HepG2 (cell line): ENCODE data around the gene MEF2A. TPM values are rescaled to one million over a fixed set of nuclear protein-coding genes. Genes with fewer than 3 reads are reported as not detected.

Source experiments
- ATAC-seq: fragments of 200-7000 bp; cut with Tn5 transposase; 3 replicates; pipeline ENCODE4 v1.9.1; 2020; ENCODE audit warnings: mild to moderate bottlenecking, moderate library complexity
- BruUV-seq: library from RNA; stranded (reverse); fragments of 400-500 nt; replicated peaks from 2 replicates; lab custom pipeline; 2021; lab: Mats Ljungman, UMichigan
- CTCF ChIA-PET: fragments of 300-600 bp; formaldehyde crosslinking; extraction: SDS; loops from one replicate; lab custom pipeline; 2021; ENCODE audit warnings: low total read pairs, inconsistent platforms, low intra/inter-chr PET ratio; lab: Yijun Ruan, JAX
- POLR2A ChIA-PET: fragments of 350-600 bp; sonication (Branson Sonifier 250); formaldehyde crosslinking; loops from one replicate; lab custom pipeline; 2020; ENCODE audit warnings: antibody characterized with exemption, inconsistent platforms; lab: Yijun Ruan, JAX
- DNase-seq: peaks from one replicate; pipeline ENCODE4 v3.0.0-alpha.2; 2015; ENCODE audit warnings: low spot score
- FAIRE-seq: peaks from 3 replicates; lab custom pipeline; 2011; peaks lifted over from hg19 to GRCh38; lab: Jason Lieb, UNC
- H2AFZ ChIP-seq: one replicate; pipeline ENCODE4 v1.6.1; 2011; ENCODE audit warnings: low read length, inconsistent platforms
- H3K27ac ChIP-seq: fragments of 300-600 bp; 3 replicates; pipeline ENCODE4 v1.8.0; 2011; ENCODE audit warnings: mixed run types, mild to moderate bottlenecking, mixed read lengths, low read length, inconsistent platforms; ENCODE audit not compliant: insufficient read depth; ENCODE audit errors: extremely low read length
- H3K27me3 ChIP-seq, 2 experiments: fragments of 200-600 bp in 1 of 2; 2 replicates in 1 of 2; 3 replicates in 1 of 2; pipeline versions ENCODE4 v1.6.0 to v1.8.0; 2011; ENCODE audit warnings: low read length in 2 of 2, mild to moderate bottlenecking in 2 of 2, moderate library complexity in 2 of 2, inconsistent platforms in 1 of 2; ENCODE audit not compliant: insufficient read depth in 2 of 2, control insufficient read depth in 1 of 2
- H3K36me3 ChIP-seq, 2 experiments: fragments of 200-600 bp in 1 of 2; replicated peaks in 1 of 2; 2 replicates in 1 of 2; 3 replicates in 1 of 2; pipeline versions ENCODE4 v1.5.1 to v1.8.0; 2011; ENCODE audit warnings: low read length in 2 of 2, inconsistent platforms in 1 of 2; ENCODE audit not compliant: insufficient read depth in 2 of 2, control insufficient read depth in 1 of 2
- H3K4me1 ChIP-seq: 2 replicates; pipeline ENCODE4 v1.5.1; 2012; ENCODE audit warnings: low read length, inconsistent platforms; ENCODE audit not compliant: insufficient read depth
- H3K4me2 ChIP-seq: 2 replicates; pipeline ENCODE4 v1.6.0; 2011; ENCODE audit warnings: low read depth, low read length, inconsistent platforms
- H3K4me3 ChIP-seq, 3 experiments: fragments of 200-600 bp in 1 of 3; sonication (generic), shearing (Covaris generic) in 1 of 3; replicated peaks in 1 of 3; 2 replicates each; pipeline ENCODE4 v1.5.1; 2011 to 2016; ENCODE audit warnings: low read length in 3 of 3, inconsistent platforms in 2 of 3, low read depth in 2 of 3, mild to moderate bottlenecking in 2 of 3, control low read depth in 1 of 3, mixed read lengths in 1 of 3; ENCODE audit not compliant: insufficient read depth in 1 of 3
- H3K79me2 ChIP-seq: one replicate; pipeline ENCODE4 v1.6.1; 2011; ENCODE audit warnings: low read length, inconsistent platforms; ENCODE audit not compliant: insufficient read depth
- H3K9ac ChIP-seq: 2 replicates; pipeline ENCODE4 v1.6.0; 2011; ENCODE audit warnings: mild to moderate bottlenecking, low read depth, low read length, inconsistent platforms; ENCODE audit not compliant: insufficient read depth
- H3K9me3 ChIP-seq: 2 replicates; pipeline ENCODE4 v1.5.1; 2012; ENCODE audit warnings: mild to moderate bottlenecking, low read length
- H4K20me1 ChIP-seq: 2 replicates; pipeline ENCODE4 v1.6.0; 2011; ENCODE audit warnings: inconsistent platforms, mild to moderate bottlenecking, low read length, moderate library complexity; ENCODE audit not compliant: insufficient read depth
- MAFF ChIP-seq: IDR thresholded peaks from 2 replicates; pipeline ENCODE4 v1.6.1; 2011; ENCODE audit warnings: low read depth, low read length, improper control_type of control experiment
- MAFK ChIP-seq, 2 experiments: IDR thresholded peaks in 1 of 2; conservative IDR thresholded peaks in 1 of 2; 2 replicates each; pipeline ENCODE4 v1.6.1; 2011; ENCODE audit warnings: improper control_type of control experiment in 2 of 2, low read length in 2 of 2
- SCMH1 ChIP-seq: sonication (generic); formaldehyde crosslinking; IDR thresholded peaks from 2 replicates; pipeline ENCODE4 v1.9.0; 2021; ENCODE audit warnings: missing genetic modification reagents, mild to moderate bottlenecking, borderline replicate concordance
- THAP7 ChIP-seq: sonication (generic); formaldehyde crosslinking; IDR thresholded peaks from 2 replicates; pipeline ENCODE4 v1.8.1; 2023; ENCODE audit warnings: mild to moderate bottlenecking, missing genetic modification reagents
- ZFP37 ChIP-seq: sonication (generic); formaldehyde crosslinking; IDR thresholded peaks from 2 replicates; pipeline ENCODE4 v1.4.0; 2020; ENCODE audit warnings: missing genetic modification reagents, borderline replicate concordance
- ZNF629 ChIP-seq: sonication (generic); formaldehyde crosslinking; conservative IDR thresholded peaks from 2 replicates; pipeline ENCODE4 v1.5.0; 2020; ENCODE audit warnings: missing genetic modification reagents
- ZNF652 ChIP-seq: IDR thresholded peaks from 2 replicates; pipeline ENCODE4 v1.6.1; 2016; ENCODE audit warnings: low read depth, borderline replicate concordance
- ZNF660 ChIP-seq: sonication (generic); formaldehyde crosslinking; IDR thresholded peaks from 2 replicates; pipeline ENCODE4 v1.5.1; 2020; ENCODE audit warnings: mild to moderate bottlenecking, low read depth, missing genetic modification reagents, borderline replicate concordance
- ZZZ3 ChIP-seq: sonication (generic); formaldehyde crosslinking; IDR thresholded peaks from 2 replicates; pipeline ENCODE4 v1.4.0; 2020; ENCODE audit warnings: missing genetic modification reagents, mild to moderate bottlenecking, borderline replicate concordance
- WGBS: methylation state at CpG from one replicate; pipeline ENCODE4 v1.1.6; 2017; ENCODE audit warnings: low lambda C conversion rate; 5-methylcytosine and 5-hydroxymethylcytosine counted together
- in situ Hi-C: cut with HindIII; loops from 2 replicates; pipeline ENCODE4 v1.10.0; 2017; ENCODE audit warnings: low pct_unique_long_range_greater_than_20kb; ENCODE audit not compliant: extremely low pct_ligation_motif_present
- intact Hi-C: fragments of 100-400 bp; cut with micrococcal nuclease; formaldehyde crosslinking; loops from one replicate; pipeline ENCODE4 v1.10.0; 2022; ENCODE audit not compliant: unreplicated experiment
- polyA plus RNA-seq, 8 experiments: library from polyadenylated mRNA; depleted of rRNA in 3 of 8; stranded (reverse) in 7 of 8; unstranded in 1 of 8; fragments of >200 nt; fragmentation: Illumina TruSeq in 4 of 8; extraction: Trizol in 4 of 8; gene quantifications; 2 replicates each; pipeline versions ENCODE4 v1.2.1 to v1.2.3, GENCODE V29; 2011 to 2016; ENCODE audit warnings: low read depth in 4 of 8, missing spikeins in 1 of 8, mixed read lengths in 1 of 8; ENCODE audit not compliant: insufficient read depth in 1 of 8
- total RNA-seq, 5 experiments: library from RNA; depleted of rRNA; stranded (reverse); fragments of >200 nt; fragmentation: Illumina TruSeq; extraction: Trizol; gene quantifications; 2 replicates each; pipeline ENCODE4 v1.2.3, GENCODE V29; 2016; ENCODE audit warnings: low read depth in 1 of 5

Gene MEF2A
- total and polyA plus RNA-seq, 2 of the 13 experiments (the other 11 are each of a cell fraction or from before 2014, with no cell fraction given): 15.2 to 24.4 TPM

- H3K36me3 ChIP-seq: no peaks in the 10 kb centered on the region
- POLR2A ChIA-PET: no interaction called here
- no peak for FAIRE-seq
- H3K4me3 ChIP-seq: no peak overlapping the region
- H3K9ac ChIP-seq: no peak overlapping the region
- no peak overlapping the region for H3K4me2 ChIP-seq
- peak; percentile 21; the same call in 1 of the 2 replicates for TF ChIP-seq MAFF
- TF ChIP-seq MAFK (conservative IDR thresholded peaks at IDR 0.05 in 1 of 2, IDR thresholded peaks at IDR 0.05 in 1 of 2; ENCODE audit: low read length in 2 of 2): peak; percentile 30 to 56; a peak in 3 of 4 replicates
- no peak for TF ChIP-seq ZNF629 (CRISPR knock-in tag)
- in situ Hi-C loops: no loop called here
- H3K4me1 ChIP-seq: peaks cover 58% of the 10 kb centered on the region
- H3K9me3 ChIP-seq: no peaks in the 10 kb centered on the region
- no peak overlapping the region for H2AFZ ChIP-seq
- intact Hi-C loops: no loop called here
- CTCF ChIA-PET: no interaction called here
- peaks cover 69% of the 10 kb centered on the region for H3K79me2 ChIP-seq
- 95% methylated on average over 2 of the region's 2 CpGs for WGBS
- peaks cover 10% of the 10 kb centered on the region; the same call in 1 of the 2 replicates for H4K20me1 ChIP-seq
- no peaks in the 10 kb centered on the region for H3K27me3 ChIP-seq
- BruUV-seq: no TSS peak
- no peak for ATAC-seq
- DNase-seq: no peak
- no peak overlapping the region for H3K27ac ChIP-seq
Measured at GRCh38 chr15:99616129-99616528, 50.3 kb downstream of the MEF2A start.

GRCh38 chr15:99616773-99617342 lies 51.1 kb downstream of the MEF2A start:
- Histone ChIP-seq H3K4me1 (peaks cover 65% of the 10 kb centered on the region), H3K27me3 (no peaks in the 10 kb centered on the region), H3K27ac (no peak overlapping the region), H4K20me1 (peaks cover 10% of the 10 kb centered on the region; the same call in 1 of the 2 replicates), H3K4me2 (no peak overlapping the region), H3K9me3 (no peaks in the 10 kb centered on the region), H3K79me2 (peaks cover 68% of the 10 kb centered on the region), H3K4me3 (no peak overlapping the region), H3K36me3 (no peaks in the 10 kb centered on the region), H3K9ac (no peak overlapping the region), H2AFZ (no peak overlapping the region)
- intact Hi-C loops (no loop called here), in situ Hi-C loops (no loop called here)
- POLR2A ChIA-PET: no interaction called here
- no peak for FAIRE-seq
- 96% methylated on average over 3 of the region's 3 CpGs for WGBS
- no TSS peak for BruUV-seq
- ATAC-seq: no peak
- CTCF ChIA-PET: no interaction called here
- DNase-seq: no peak
- TF ChIP-seq SCMH1 (CRISPR knock-in tag) (no peak), ZFP37 (CRISPR knock-in tag) (no peak), ZNF660 (CRISPR knock-in tag) (no peak), ZZZ3 (CRISPR knock-in tag) (no peak), THAP7 (no peak), ZNF652 (no peak)
